Retina (tissue), 1 donor: ENCODE measurements around the gene ZNF557.
"Not testable (repeated sequence)": the region's sequence is repeated elsewhere in the genome, so short reads cannot be mapped to it uniquely, and the experiment has no call there.

Source experiments
- DNase-seq: peaks from one replicate; pipeline ENCODE4 v3.0.0-alpha.2; 2016

The ZNF557 gene

GRCh38 chr19:7069042-7069903, at the start of gene ZNF557:
Gene ZNF557, plus strand, starts transcription at chr19:7069703. Its CDS starts 5,372 bp downstream, at chr19:7075075.
- peak; percentile 99 for DNase-seq

- not testable (repeated sequence) for DNase-seq
Observed at GRCh38 chr19:7021331-7021730, 48.2 kb upstream of the ZNF557 start, which contains the start of gene MBD3L2B. Gene MBD3L2B, minus strand, starts transcription at chr19:7021431. Its CDS starts 34 bp downstream, at chr19:7021397.

GRCh38 chr19:7028790-7029189, 40.7 kb upstream of the ZNF557 start:
- DNase-seq = not testable (repeated sequence)

GRCh38 chr19:7030278-7030677, 39.2 kb upstream of the ZNF557 start, which contains the start of gene MBD3L5:
Gene MBD3L5, plus strand, starts transcription at chr19:7030578. Its CDS starts 34 bp downstream, at chr19:7030612.
- DNase-seq = not testable (repeated sequence)

- not testable (repeated sequence) for DNase-seq
Observed at GRCh38 chr19:7040079-7040478, 29.4 kb upstream of the ZNF557 start, which contains the start of gene MBD3L4. Gene MBD3L4, minus strand, starts transcription at chr19:7040179. Its CDS starts 35 bp downstream, at chr19:7040144.

- DNase-seq = not testable (repeated sequence)
Observed at GRCh38 chr19:7041563-7041962, 27.9 kb upstream of the ZNF557 start.

- not testable (repeated sequence) for DNase-seq
Observed at GRCh38 chr19:7049021-7049420, 20.5 kb upstream of the ZNF557 start, which contains the start of gene MBD3L2. Gene MBD3L2, plus strand, starts transcription at chr19:7049321. Its CDS starts 53 bp downstream, at chr19:7049374.

GRCh38 chr19:7051421-7051820, 18.1 kb upstream of the ZNF557 start:
- not testable (repeated sequence) for DNase-seq

- not testable (repeated sequence) for DNase-seq
Observed at GRCh38 chr19:7052896-7053295, 16.6 kb upstream of the ZNF557 start.

GRCh38 chr19:7054635-7055368, 14.7 kb upstream of the ZNF557 start:
- DNase-seq = not testable (repeated sequence)

GRCh38 chr19:7055679-7056078, 13.8 kb upstream of the ZNF557 start:
- DNase-seq = not testable (repeated sequence)

GRCh38 chr19:7056371-7056770, 13.1 kb upstream of the ZNF557 start:
- not testable (repeated sequence) for DNase-seq

- DNase-seq = not testable (repeated sequence)
Observed at GRCh38 chr19:7058576-7058975, 10.9 kb upstream of the ZNF557 start, which contains the start of gene MBD3L3. Gene MBD3L3, minus strand, starts transcription at chr19:7058676. Its CDS starts 71 bp downstream, at chr19:7058605.

- DNase-seq = not testable (repeated sequence)
Observed at GRCh38 chr19:7059977-7060376, 9.5 kb upstream of the ZNF557 start.

- DNase-seq = no peak
Observed at GRCh38 chr19:7063339-7063738, 6.2 kb upstream of the ZNF557 start.

- DNase-seq = no peak
Observed at GRCh38 chr19:7063764-7064418, 5.6 kb upstream of the ZNF557 start.

GRCh38 chr19:7067122-7067521, 2.4 kb upstream of the ZNF557 start:
- not testable (repeated sequence) for DNase-seq

- no peak for DNase-seq
Observed at GRCh38 chr19:7067716-7068115, 1.8 kb upstream of the ZNF557 start.

GRCh38 chr19:7068599-7068998, 904 bp upstream of the ZNF557 start:
- DNase-seq = no peak

GRCh38 chr19:7069904-7070226, 362 bp downstream of the ZNF557 start:
- DNase-seq = no peak

GRCh38 chr19:7072541-7072940, 3.0 kb downstream of the ZNF557 start:
- no peak for DNase-seq

- no peak for DNase-seq
Observed at GRCh38 chr19:7074705-7075282, 5.3 kb downstream of the ZNF557 start.
